Naive thymus-derived CD4-positive, alpha-beta T cell (primary cell): ENCODE measurements around the gene BTRC. TPM values are rescaled to one million over a fixed set of nuclear protein-coding genes. Genes with fewer than 3 reads are reported as not detected.

ENCODE experiments used
- ATAC-seq: fragments of 150-1000 bp; cut with Tn5 transposase; 2 replicates; pipeline ENCODE4 v1.10.0; 2021; ENCODE audit warnings: mild to moderate bottlenecking, moderate library complexity
- CTCF ChIA-PET: fragments of 350-600 bp; sonication (Branson Sonifier 250); formaldehyde crosslinking; loops from one replicate; lab custom pipeline; 2021; ENCODE audit warnings: antibody characterized with exemption; lab: Charles Lee
- POLR2A ChIA-PET: fragments of 350-600 bp; sonication (Branson Sonifier 250); formaldehyde crosslinking; loops from one replicate; lab custom pipeline; 2021; ENCODE audit warnings: antibody characterized with exemption, inconsistent platforms; lab: Charles Lee
- DNase-seq, 9 donors: peaks; one replicate each; pipeline versions ENCODE4 v3.0.0 to v3.0.0-alpha.2; 2020 to 2022; ENCODE audit warnings: mixed read lengths in 1 of 9
- H3K27ac ChIP-seq: one replicate; pipeline ENCODE4 v1.7.0; 2013; ENCODE audit warnings: mild to moderate bottlenecking, low read depth, low read length, moderate library complexity
- H3K27me3 ChIP-seq, 2 donors: one replicate each; pipeline ENCODE4 v1.7.0; 2013; ENCODE audit warnings: low read length in 2 of 2, mild to moderate bottlenecking in 2 of 2, moderate library complexity in 2 of 2; ENCODE audit not compliant: control insufficient read depth in 2 of 2, insufficient read depth in 2 of 2
- H3K36me3 ChIP-seq, 3 experiments: 1 replicate in 2 of 3; 2 replicates in 1 of 3; pipeline ENCODE4 v1.7.0; 2013; ENCODE audit warnings: low read length in 3 of 3, mild to moderate bottlenecking in 3 of 3, moderate library complexity in 1 of 3; ENCODE audit not compliant: insufficient read depth in 3 of 3, control insufficient read depth in 2 of 3
- H3K4me1 ChIP-seq, 2 donors: one replicate each; pipeline ENCODE4 v1.7.0; 2013; ENCODE audit warnings: low read length in 2 of 2, mild to moderate bottlenecking in 2 of 2, moderate library complexity in 1 of 2; ENCODE audit not compliant: control insufficient read depth in 2 of 2, insufficient read depth in 2 of 2
- H3K4me3 ChIP-seq: 2 replicates; pipeline ENCODE4 v1.7.0; 2013; ENCODE audit warnings: mild to moderate bottlenecking, low read length
- H3K9me3 ChIP-seq, 3 experiments: 1 replicate in 2 of 3; 2 replicates in 1 of 3; pipeline ENCODE4 v1.7.0; 2013; ENCODE audit warnings: low read length in 3 of 3; ENCODE audit not compliant: control insufficient read depth in 2 of 3
- H3K27ac Mint-ChIP-seq, 9 donors: one replicate each; pipeline ENCODE4 v1.8.0; 2020 to 2022; ENCODE audit warnings: mixed read lengths in 9 of 9, mild to moderate bottlenecking in 8 of 9, moderate library complexity in 5 of 9, inconsistent platforms in 2 of 9
- H3K27me3 Mint-ChIP-seq, 5 donors: one replicate each; pipeline ENCODE4 v1.8.0; 2021 to 2022; ENCODE audit warnings: mixed read lengths in 5 of 5, mild to moderate bottlenecking in 1 of 5
- H3K36me3 Mint-ChIP-seq, 5 donors: one replicate each; pipeline ENCODE4 v1.8.0; 2020 to 2022; ENCODE audit warnings: mixed read lengths in 5 of 5, mild to moderate bottlenecking in 3 of 5, inconsistent platforms in 1 of 5
- H3K4me1 Mint-ChIP-seq, 7 donors: one replicate each; pipeline ENCODE4 v1.8.0; 2020 to 2022; ENCODE audit warnings: mixed read lengths in 7 of 7, mild to moderate bottlenecking in 3 of 7, inconsistent platforms in 1 of 7
- H3K4me3 Mint-ChIP-seq, 10 donors: one replicate each; pipeline ENCODE4 v1.8.0; 2020 to 2022; ENCODE audit warnings: mild to moderate bottlenecking in 10 of 10, mixed read lengths in 10 of 10, moderate library complexity in 6 of 10, inconsistent platforms in 2 of 10
- H3K9me3 Mint-ChIP-seq, 11 donors: one replicate each; pipeline ENCODE4 v1.8.0; 2020 to 2022; ENCODE audit warnings: mixed read lengths in 11 of 11, mild to moderate bottlenecking in 4 of 11, inconsistent platforms in 1 of 11, moderate library complexity in 1 of 11
- intact Hi-C, 2 donors: fragments of 100-400 bp; cut with micrococcal nuclease; formaldehyde crosslinking; loops; one replicate each; pipeline ENCODE4 v1.15.1; 2023
- polyA plus RNA-seq, 2 donors: library from polyadenylated mRNA; unstranded; fragments of 300-500 nt; fragmentation: Illumina TruSeq; gene quantifications; one replicate each; pipeline ENCODE4 v1.2.3, GENCODE V29; 2021
- total RNA-seq, 6 experiments: library from RNA in 5 of 6; stranded (reverse) in 5 of 6; gene quantifications; 1 replicate in 5 of 6; 2 replicates in 1 of 6; pipeline ENCODE4 v1.2.3 and lab custom pipeline; 2021 to 2026

BTRC gene
- total and polyA plus RNA-seq, 7 experiments from 2014 or later = 12.8 to 26.1 (median 16.8) TPM

DNA sequence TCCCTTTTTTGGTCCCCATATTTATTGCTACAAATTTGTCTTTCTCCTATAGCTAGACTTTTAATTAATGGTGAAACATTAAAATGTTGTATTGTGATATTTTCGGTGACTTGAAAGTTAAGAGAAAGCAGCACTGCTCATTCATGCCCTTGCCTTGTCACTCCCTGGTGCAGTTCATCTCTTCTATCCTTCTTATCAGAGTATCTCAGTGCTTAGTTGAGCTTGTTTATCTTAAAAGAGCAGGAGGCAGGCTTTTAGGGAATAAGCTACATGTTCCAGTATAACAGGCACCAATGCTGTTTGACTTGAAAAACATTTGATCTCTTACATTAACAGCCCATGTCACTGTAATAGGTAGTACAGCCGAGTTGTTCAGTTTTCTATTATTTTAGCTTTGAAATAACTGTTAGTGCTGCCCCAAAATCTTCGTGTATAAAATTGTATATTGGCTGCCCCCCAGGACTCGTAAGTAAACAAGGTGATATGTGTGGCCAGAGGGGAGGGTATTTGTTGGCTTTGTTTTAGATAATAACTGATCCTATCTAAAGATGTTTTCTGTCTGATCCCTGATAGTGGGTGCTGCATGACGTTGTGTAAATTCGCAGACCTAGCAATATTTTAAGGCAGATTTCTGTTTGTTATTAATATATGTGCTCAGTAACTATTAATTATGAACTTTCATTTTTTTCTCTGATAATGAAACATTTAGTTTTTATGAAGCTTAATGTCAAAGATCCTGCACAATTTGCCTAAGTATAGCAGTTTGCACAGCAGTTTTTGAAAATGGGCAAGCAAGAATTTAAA is 96.5 kb downstream of the BTRC start:
- ATAC-seq (no peak), DNase-seq (no peak)
- no peak overlapping the region for H3K4me3 Mint-ChIP-seq
- ChIA-PET POLR2A (no interaction called here), CTCF (interaction anchor here (0.7 to 0.8 kb wide), 2 partner anchors 240 to 391 kb away, joined by 3 to 7 read pairs; no protein-coding TSS in a partner anchor)
- Histone ChIP-seq H3K27ac (no peak overlapping the region), H3K4me1 (peaks cover 0 to 6% of the 10 kb centered on the region in 2 donors), H3K36me3 (no peaks in the 10 kb centered on the region), H3K4me3 (no peak overlapping the region), H3K27me3 (no peaks in the 10 kb centered on the region), H3K9me3 (no peaks in the 10 kb centered on the region)
- H3K36me3 Mint-ChIP-seq = no peaks in the 10 kb centered on the region
- H3K9me3 Mint-ChIP-seq = no peaks in the 10 kb centered on the region
- intact Hi-C loops = no loop called here
- peaks cover 0 to 12% (median 0%) of the 10 kb centered on the region in 5 donors for H3K27me3 Mint-ChIP-seq
- peaks cover 12 to 37% (median 32%) of the 10 kb centered on the region in 7 donors for H3K4me1 Mint-ChIP-seq
- peak overlapping the region in 1 of 9 donors; percentile 73 for H3K27ac Mint-ChIP-seq

GRCh38 chr10:101451261-101451660 is 97.3 kb downstream of the BTRC start:
- POLR2A ChIA-PET = no interaction called here
- DNase-seq (no peak), ATAC-seq (no peak)
- peaks cover 0 to 6% of the 10 kb centered on the region in 2 donors for H3K4me1 ChIP-seq
- peak overlapping the region in 1 of 10 donors; percentile 13 for H3K4me3 Mint-ChIP-seq
- H3K4me1 Mint-ChIP-seq = peaks cover 12 to 37% (median 32%) of the 10 kb centered on the region in 7 donors
- peaks cover 0 to 15% (median 0%) of the 10 kb centered on the region in 5 donors for H3K27me3 Mint-ChIP-seq
- no peaks in the 10 kb centered on the region for H3K36me3 ChIP-seq
- no peaks in the 10 kb centered on the region for H3K27me3 ChIP-seq
- CTCF ChIA-PET = no interaction called here
- intact Hi-C loops = no loop called here
- no peaks in the 10 kb centered on the region for H3K36me3 Mint-ChIP-seq
- H3K9me3 Mint-ChIP-seq = no peaks in the 10 kb centered on the region
- no peak overlapping the region for H3K27ac Mint-ChIP-seq
- no peak overlapping the region for H3K4me3 ChIP-seq
- H3K27ac ChIP-seq = no peak overlapping the region
- H3K9me3 ChIP-seq = no peaks in the 10 kb centered on the region

GRCh38 chr10:101451667-101452069 is 97.7 kb downstream of the BTRC start:
- intact Hi-C loops = no loop called here
- no peaks in the 10 kb centered on the region for H3K9me3 ChIP-seq
- Mint-ChIP-seq H3K27me3 (peaks cover 0 to 13% (median 0%) of the 10 kb centered on the region in 5 donors), H3K4me3 (peak overlapping the region in 1 of 10 donors; percentile 13), H3K9me3 (no peaks in the 10 kb centered on the region), H3K27ac (no peak overlapping the region), H3K4me1 (peaks cover 12 to 37% (median 32%) of the 10 kb centered on the region in 7 donors), H3K36me3 (no peaks in the 10 kb centered on the region)
- H3K4me3 ChIP-seq = no peak overlapping the region
- no peaks in the 10 kb centered on the region for H3K36me3 ChIP-seq
- no peaks in the 10 kb centered on the region for H3K27me3 ChIP-seq
- DNase-seq (no peak), ATAC-seq (no peak)
- POLR2A ChIA-PET = no interaction called here
- CTCF ChIA-PET = interaction anchor here (1.0 kb wide), 1 partner anchor 239 kb away, joined by 3 read pairs; no protein-coding TSS in a partner anchor
- no peak overlapping the region for H3K27ac ChIP-seq
- peaks cover 0 to 6% of the 10 kb centered on the region in 2 donors for H3K4me1 ChIP-seq

DNA sequence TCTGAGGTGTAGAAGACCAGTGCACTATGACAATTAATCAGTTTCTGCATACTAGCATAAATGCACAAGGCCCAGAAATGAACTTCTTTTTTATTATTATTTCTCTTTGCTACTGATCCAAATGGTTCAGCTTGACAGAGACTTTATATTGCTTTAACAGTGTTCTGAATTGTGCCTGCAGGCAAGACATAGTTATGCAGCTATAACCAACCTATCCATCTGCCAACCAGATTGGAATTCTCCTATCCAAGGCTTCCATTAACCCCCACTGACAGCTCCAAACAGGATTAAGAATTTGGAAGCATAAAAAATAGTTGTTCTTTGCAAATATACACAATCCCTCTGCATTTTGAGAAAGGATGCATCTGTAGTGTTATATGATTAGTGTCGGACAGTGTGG is 98.2 kb downstream of the BTRC start:
- CTCF ChIA-PET = interaction anchor here (1.0 kb wide), 1 partner anchor 240 kb away, joined by 3 read pairs; no protein-coding TSS in a partner anchor

GRCh38 chr10:101452593-101452992 is 98.6 kb downstream of the BTRC start:
- Mint-ChIP-seq H3K4me3 (no peak overlapping the region), H3K9me3 (no peaks in the 10 kb centered on the region), H3K27ac (no peak overlapping the region), H3K4me1 (peaks cover 12 to 41% (median 32%) of the 10 kb centered on the region in 7 donors), H3K36me3 (no peaks in the 10 kb centered on the region), H3K27me3 (peaks cover 0 to 10% (median 0%) of the 10 kb centered on the region in 5 donors)
- Histone ChIP-seq H3K9me3 (no peaks in the 10 kb centered on the region), H3K4me3 (no peak overlapping the region), H3K27me3 (no peaks in the 10 kb centered on the region), H3K27ac (no peak overlapping the region), H3K4me1 (peaks cover 0 to 6% of the 10 kb centered on the region in 2 donors), H3K36me3 (no peaks in the 10 kb centered on the region)
- ATAC-seq (no peak), DNase-seq (no peak)
- intact Hi-C loops = no loop called here
- POLR2A ChIA-PET = no interaction called here
- CTCF ChIA-PET = interaction anchor here (1.0 kb wide), 1 partner anchor 240 kb away, joined by 3 read pairs; no protein-coding TSS in a partner anchor

More for the DNA sequence above, 98.2 kb downstream of the BTRC start:
- no peak overlapping the region for H3K27ac Mint-ChIP-seq
- peaks cover 12 to 40% (median 32%) of the 10 kb centered on the region in 7 donors for H3K4me1 Mint-ChIP-seq
- H3K4me1 ChIP-seq = peaks cover 0 to 6% of the 10 kb centered on the region in 2 donors
- no peak overlapping the region for H3K4me3 ChIP-seq
- H3K27me3 Mint-ChIP-seq = peaks cover 0 to 10% (median 0%) of the 10 kb centered on the region in 5 donors
- H3K4me3 Mint-ChIP-seq = no peak overlapping the region
- POLR2A ChIA-PET = no interaction called here
- H3K36me3 ChIP-seq = no peaks in the 10 kb centered on the region
- DNase-seq (no peak), ATAC-seq (no peak)
- H3K27ac ChIP-seq = no peak overlapping the region
- H3K9me3 Mint-ChIP-seq = no peaks in the 10 kb centered on the region
- no peaks in the 10 kb centered on the region for H3K9me3 ChIP-seq
- no peaks in the 10 kb centered on the region for H3K27me3 ChIP-seq
- intact Hi-C loops = no loop called here
- H3K36me3 Mint-ChIP-seq = no peaks in the 10 kb centered on the region

- no peak overlapping the region for H3K27ac Mint-ChIP-seq
- Histone ChIP-seq H3K27ac (no peak overlapping the region), H3K9me3 (no peaks in the 10 kb centered on the region), H3K36me3 (no peaks in the 10 kb centered on the region), H3K27me3 (no peaks in the 10 kb centered on the region), H3K4me1 (peaks cover 0 to 6% of the 10 kb centered on the region in 2 donors), H3K4me3 (no peak overlapping the region)
- H3K9me3 Mint-ChIP-seq = no peaks in the 10 kb centered on the region
- ATAC-seq = no peak
- ChIA-PET CTCF (no interaction called here), POLR2A (no interaction called here)
- H3K4me1 Mint-ChIP-seq = peaks cover 12 to 41% (median 32%) of the 10 kb centered on the region in 7 donors
- H3K36me3 Mint-ChIP-seq = no peaks in the 10 kb centered on the region
- peak overlapping the region in 2 of 10 donors; percentile 17 to 18 for H3K4me3 Mint-ChIP-seq
- intact Hi-C loops = no loop called here
- peaks cover 0 to 10% (median 0%) of the 10 kb centered on the region in 5 donors for H3K27me3 Mint-ChIP-seq
- DNase-seq = no peak
Measured at GRCh38 chr10:101453318-101453717, 99.4 kb downstream of the BTRC start.
